NCI-H2227 (cell line): ENCODE results near the gene CCT5.
A peak's percentile ranks its signal among the peaks of the same experiment; 100 is the strongest.
"Not testable (repeated sequence)": the region's sequence is repeated elsewhere in the genome, so short reads cannot be mapped to it uniquely, and the experiment has no call there.

Experiments used
- DNase-seq: peaks from one replicate; lab custom pipeline; 2025; ENCODE audit not compliant: unreplicated experiment; lab: John Stamatoyannopoulos, UW

The CCT5 gene

DNA sequence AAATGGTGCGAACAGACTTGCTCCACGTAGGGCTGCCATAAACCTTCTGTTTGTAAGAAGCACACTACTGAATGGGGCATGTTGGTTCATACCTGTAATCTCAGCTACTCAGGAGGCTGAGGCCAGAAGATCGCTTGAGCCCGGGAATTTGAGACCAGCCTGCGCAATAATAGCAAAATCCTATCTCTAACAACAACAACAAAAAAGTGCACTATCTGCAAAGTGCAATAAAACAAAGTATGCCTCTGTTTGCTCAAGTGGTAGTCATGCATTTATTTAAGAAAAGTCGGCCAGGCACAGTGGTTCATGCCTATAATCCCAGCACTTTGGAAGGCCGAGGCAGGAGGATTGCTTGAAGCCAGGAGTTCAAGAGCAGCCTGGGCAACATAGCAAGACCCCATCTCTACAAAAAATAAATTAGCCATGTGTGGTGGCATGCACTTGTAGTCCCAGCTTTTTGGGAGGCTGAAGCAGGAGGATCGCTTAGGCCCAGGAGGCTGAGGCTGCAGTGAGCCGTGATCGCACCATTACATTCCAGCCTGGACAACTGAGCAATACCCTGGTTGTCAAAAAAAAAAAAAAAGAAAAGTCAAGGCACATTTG lies 5.6 kb upstream of the CCT5 start:
- no peak for DNase-seq

DNA sequence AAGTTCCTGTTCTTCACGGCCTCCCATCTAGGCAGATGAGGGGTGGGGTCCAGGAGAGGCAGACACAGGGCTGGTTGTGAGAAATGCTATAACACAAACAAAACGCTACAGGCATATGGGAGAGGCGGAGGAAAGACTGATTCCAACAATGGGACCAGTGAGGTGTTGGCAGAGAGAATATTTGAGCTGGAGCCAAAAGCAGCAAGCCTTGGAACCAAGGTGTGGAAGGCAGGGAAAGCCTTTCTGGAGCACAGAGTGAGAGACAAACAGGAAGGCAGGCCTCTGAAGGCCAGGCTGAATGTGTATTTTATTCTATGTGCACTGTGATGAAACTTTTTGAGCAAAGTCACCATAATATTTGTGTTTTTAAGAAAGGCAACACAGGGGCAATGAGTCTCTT lies 3.3 kb upstream of the CCT5 start:
- DNase-seq, result no peak

DNA sequence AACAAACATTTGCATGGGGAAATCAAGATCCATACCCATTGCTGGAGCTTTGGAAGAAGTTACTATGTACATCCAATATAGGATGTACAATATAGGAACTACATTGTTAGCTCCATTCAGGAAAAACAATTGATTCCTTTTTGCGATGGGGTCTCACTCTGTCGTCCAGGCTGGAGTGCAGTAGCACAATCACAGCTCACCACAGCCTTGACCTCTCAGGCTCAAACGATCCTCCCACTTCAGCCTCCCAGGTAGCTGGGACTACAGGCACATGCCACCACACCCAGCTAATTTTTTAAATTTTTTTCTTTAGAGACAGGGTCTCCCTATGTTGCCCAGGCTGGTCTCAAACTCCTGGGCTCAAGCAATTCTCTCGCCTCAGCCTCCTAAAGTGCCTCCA lies 2.9 kb upstream of the CCT5 start:
- not testable (repeated sequence) for DNase-seq

DNA sequence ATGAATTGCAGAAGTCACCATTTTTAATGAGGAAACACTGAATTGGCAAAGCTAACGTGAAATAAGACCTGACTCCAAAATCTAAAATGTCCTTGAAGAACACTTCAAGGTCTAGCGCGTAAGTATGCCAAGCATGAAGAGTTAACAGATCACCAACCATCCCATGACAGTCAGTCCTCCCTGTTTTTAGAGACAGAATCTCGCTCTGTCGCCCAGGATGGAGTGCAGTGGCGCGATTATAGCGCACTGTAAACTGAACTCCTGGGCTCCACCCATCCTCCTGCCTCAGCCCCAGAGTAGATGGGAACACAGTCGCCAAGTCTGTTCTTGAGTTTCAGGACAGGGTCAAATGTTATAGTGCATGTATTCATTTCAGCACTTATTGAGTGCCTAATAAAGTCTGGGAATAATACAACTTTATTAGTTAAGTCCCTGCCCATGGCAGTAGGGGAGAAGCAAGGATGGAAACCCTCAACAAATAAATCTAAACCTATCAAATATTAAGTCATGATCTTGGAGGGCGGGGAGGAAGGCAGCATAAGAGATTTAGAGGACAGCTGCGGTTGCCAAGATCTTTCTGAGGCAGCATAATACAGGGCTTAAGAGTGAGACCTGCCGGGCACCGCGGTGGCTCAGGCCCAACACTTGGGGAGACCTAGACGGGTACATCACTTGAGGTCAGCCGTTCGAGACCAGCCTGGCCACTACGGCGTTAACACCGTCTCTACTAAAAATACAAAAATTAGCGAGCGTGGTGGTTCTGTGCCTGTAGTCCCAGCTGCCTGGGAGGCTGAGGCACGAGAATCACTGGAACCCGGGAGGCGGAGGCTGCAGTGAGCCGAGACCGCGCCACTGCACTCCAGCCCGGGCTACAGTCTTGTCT lies 1.5 kb upstream of the CCT5 start:
- peak; percentile 38 for DNase-seq

DNA sequence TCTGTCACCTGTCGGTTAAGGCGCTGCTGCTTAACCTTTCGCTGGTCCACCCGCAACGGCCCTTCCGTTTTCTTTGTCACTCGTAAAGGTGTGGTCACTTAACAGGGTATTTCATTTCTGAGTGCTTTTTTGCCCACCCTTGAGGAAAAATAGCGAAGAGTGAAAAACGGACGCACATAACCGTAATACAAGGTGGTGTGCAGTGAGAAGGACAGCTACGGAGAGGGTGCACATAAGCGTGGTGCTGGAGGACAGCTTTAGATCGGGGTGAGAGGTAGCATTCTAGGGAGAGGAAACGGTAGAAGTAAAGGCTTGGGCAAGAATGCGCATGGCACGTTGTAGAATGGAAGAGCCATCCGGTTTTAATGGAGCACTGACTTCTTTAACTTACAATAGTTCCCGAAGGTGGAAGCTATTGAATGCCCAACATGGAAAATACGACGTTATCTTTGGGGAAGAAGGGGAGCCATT lies 761 bp downstream of the CCT5 start:
- DNase-seq, result no peak

DNA sequence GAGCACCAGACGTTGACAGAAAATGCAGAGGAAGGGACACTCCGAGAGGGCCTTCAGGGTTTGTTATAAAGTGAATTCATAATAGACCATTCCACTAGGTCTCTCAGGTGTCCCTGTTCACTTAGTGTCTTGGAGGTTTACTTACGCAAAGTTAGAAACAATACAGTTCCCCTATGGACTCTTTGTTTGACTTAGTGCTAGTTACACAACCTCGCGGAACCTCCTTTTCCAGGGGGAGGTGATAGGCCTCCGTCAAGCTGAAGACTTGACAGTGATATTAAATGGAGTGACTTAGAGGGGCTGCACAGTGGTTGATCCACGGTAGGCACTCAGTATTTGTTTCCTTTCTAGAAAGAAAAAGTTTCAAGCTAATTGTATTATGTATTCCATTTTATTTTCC lies 1.3 kb downstream of the CCT5 start:
- no peak for DNase-seq

DNA sequence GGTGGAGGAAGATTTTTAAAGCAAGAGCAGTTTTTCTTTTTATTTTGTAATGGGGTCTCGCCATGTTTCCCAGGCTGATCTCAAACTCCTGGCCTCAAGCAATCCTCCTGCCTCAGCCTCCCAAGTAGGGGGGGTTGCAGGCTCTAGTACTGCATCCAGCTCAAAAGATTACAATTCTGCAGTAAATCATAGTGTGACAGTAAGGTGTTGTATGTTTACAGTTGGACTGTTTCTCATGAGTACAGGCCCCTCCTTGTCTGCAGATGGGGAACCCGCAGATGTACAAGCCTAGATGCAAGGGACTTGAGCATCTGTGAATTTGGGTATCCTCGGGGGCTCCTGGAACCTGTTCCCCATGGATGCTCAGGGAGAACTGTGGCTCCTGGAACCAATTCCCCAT lies 3.3 kb downstream of the CCT5 start:
- no peak for DNase-seq

DNA sequence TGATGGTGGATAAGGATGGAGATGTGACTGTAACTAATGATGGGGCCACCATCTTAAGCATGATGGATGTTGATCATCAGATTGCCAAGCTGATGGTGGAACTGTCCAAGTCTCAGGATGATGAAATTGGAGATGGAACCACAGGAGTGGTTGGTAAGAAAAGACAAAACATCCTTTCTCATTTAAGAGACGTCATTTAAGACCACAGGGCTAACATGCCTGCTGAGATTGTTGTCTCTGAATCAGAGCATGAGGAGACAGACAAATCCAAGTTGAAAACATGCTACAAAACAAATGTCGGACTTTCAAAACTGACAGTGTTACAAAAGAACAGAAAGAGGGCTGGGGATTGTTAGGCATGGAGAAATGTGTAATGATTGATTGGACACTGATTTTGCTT lies 4.6 kb downstream of the CCT5 start:
- no peak for DNase-seq

DNA sequence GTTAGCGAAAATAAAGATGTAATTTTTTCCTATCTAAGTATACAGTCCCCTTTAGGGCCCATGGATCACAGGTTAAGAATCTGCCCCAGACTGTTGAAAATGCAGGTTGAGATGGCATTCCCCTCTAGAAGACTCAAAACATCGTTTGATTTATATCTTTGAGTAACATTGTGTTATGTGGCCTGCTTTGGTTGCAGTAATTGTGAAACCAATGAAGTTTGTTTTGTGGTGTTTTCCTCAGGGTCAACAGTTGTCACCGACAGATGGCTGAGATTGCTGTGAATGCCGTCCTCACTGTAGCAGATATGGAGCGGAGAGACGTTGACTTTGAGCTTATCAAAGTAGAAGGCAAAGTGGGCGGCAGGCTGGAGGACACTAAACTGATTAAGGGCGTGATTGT lies 7.8 kb downstream of the CCT5 start:
- no peak for DNase-seq

DNA sequence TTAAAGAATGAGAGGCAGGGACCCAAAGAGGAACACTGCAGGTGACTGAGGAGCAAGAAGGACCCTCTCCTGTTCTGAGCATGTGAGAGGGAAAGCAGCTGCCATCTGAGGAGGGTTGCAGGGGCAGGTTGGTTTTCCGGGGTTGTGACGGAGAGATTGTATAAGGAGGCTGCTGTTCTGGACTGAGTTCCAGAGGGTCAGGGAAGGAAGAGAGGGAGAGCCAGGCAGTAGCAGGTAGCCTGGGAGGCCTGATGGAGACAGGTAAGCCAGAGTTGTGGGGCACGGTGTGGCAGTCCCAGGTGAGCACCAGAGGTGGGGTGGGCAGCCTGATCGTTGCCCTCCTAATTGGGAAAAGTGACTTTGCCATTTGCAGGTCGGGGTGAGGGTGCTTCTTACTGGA lies 9.8 kb downstream of the CCT5 start:
- no peak for DNase-seq

DNA sequence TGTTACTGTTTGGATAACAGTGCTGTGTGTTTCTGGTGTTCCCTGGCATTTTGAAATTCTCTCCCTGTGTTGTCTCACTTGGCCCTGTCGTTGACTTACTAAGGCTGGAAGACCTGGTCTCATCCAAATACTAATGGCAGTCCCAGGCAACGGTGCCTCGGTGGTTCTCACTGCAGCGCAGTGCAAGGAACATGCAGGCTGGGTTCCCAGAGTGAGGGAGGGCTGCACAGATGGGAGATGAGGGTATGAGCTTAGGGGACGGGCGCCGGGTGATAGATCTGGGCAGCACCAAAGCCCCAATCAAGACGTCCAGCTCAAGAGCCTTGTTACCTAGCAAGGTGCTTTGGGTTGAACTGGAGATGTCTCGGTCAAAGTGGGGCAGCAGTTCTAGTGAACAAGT lies 11.0 kb downstream of the CCT5 start:
- DNase-seq, result no peak

DNA sequence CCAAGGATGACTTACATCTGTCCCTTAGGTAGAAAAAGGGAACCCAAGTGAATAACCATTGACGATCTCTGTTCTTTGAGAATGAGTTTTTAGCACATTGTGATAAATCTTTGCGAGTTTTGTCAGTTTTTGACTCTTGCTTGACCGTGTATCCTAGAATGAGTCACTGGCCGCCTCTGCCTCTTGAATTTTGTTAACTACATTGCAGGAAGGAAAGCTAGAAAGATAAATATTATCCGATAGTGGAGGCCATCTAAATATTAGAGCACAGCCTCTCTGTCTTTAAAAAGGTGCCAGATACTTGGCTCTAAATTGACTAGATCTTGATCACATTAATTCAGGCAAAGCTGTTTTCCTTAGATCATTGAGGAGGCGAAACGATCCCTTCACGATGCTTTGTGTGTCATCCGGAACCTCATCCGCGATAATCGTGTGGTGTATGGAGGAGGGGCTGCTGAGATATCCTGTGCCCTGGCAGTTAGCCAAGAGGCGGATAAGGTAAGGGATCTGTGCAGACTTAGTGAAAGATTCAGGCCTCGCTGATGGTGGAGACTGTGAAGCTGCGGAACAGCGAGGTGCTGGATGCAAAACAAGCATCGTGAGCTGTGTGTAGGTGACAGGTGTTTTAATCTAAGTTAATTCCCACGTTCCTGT lies 12.2 kb downstream of the CCT5 start:
- peak; percentile 13 for DNase-seq

DNA sequence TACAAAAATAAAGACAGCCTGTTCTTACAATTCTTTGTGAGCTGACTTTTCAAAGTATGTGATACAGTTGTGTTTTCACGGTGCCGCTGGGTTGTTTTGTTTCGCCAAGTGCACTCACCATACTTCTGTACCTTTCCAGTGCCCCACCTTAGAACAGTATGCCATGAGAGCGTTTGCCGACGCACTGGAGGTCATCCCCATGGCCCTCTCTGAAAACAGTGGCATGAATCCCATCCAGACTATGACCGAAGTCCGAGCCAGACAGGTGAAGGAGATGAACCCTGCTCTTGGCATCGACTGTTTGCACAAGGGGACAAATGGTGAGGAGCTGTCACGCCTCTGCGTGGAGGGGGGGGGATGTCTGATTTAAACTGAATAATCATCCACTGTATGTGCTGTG lies 12.9 kb downstream of the CCT5 start:
- no peak for DNase-seq

DNA sequence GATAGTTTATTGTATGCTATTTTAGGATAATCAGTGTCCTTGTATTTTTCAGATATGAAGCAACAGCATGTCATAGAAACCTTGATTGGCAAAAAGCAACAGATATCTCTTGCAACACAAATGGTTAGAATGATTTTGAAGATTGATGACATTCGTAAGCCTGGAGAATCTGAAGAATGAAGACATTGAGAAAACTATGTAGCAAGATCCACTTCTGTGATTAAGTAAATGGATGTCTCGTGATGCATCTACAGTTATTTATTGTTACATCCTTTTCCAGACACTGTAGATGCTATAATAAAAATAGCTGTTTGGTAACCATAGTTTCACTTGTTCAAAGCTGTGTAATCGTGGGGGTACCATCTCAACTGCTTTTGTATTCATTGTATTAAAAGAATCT lies 14.5 kb downstream of the CCT5 start:
- no peak for DNase-seq

DNA sequence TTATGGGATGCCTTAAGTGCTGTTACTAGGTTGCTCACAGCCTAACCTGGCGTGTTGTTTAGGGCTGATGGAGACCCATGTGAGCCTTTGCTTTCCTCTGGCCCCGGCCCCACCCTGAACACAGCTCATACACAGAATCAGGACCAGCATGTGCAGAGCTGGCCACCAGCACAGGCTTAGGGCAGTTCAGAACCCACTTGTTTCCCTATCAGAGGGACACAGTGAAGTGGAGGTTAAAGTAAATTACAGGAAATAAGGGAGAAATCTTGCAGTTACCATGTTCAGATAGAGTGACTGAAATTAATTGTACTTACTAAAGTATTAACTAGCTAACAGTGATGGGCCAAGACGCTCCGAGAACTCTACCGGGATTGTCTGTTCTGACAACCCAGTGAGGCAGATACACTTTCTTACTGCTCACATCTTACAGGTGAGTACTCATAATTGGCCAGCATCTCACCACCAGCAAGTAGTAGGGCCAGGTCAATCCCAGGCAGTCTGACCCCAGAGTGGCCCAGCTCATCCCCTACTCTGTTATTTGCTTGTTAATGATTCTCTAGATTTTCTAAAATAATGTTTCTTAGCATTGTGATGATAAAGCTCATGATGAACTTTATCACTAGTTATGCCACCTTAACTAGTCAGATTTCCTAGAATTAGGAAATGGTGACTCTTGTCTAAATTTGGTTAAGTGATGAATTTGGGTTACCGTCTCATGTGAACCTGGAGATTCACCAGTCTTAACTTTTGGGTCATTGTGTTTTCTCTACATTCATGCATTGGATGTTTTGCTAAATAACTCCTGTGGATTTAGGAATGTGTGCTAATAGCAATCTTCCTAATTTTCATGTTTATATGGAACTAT lies 15.4 kb downstream of the CCT5 start:
- DNase-seq, result no peak

DNA sequence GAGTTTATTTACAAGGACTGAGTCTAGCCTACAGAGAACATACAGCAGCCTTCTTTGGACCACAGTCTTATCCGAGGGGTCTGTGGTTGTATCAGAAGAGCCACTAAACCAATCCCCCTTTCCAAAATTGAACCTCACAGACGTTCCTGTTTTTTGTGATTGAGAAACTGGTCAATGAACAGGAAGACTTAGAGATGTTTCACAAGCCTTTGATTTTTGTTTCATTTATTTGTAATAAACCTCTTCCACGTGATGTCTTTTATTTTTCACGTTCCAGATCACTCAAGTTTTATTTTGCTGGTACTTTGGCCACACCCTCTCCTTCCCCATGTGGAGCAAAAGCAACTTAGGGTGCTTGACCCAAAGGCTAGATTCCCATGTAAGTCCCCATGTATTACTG lies 16.1 kb downstream of the CCT5 start:
- no peak for DNase-seq

DNA sequence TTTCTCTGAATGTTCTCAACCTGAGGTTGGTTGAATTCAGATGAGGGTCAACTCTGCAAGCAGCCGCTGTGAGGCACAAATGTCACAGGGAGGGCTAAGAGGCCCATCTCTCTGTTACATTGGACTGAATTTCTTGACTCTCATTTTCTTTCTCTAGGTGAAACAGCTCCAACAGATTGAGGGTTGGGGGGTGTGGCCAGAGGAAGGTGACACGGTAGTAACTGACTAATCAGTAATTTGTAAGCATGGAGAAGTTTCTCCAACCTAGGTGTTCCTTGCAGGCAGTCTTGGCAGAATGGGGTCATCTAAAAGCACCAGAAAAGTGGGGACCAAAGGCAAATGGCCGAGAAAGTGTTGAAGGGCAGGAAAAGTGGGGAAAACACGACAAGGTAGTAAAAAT lies 16.8 kb downstream of the CCT5 start:
- no peak for DNase-seq

DNA sequence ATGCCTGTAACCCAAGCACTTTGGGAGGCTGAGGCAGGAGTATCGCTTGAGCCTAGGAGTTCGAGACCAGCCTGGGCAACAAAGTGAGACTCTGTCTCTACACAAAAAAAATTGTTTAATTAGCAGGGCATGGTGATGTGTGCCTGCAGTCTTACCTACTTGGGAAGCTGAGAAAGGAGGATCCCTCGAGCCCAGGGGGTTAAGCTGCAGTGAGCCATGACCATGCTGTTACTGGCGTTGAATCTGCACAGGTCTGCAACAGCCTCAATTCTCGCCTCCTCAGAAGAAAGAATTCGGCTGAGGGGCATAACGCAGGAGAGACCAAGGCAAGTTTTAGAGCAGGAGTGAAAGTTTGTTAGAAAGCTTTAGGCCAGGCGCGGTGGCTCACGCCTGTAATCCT lies 18.0 kb downstream of the CCT5 start:
- no peak for DNase-seq

DNA sequence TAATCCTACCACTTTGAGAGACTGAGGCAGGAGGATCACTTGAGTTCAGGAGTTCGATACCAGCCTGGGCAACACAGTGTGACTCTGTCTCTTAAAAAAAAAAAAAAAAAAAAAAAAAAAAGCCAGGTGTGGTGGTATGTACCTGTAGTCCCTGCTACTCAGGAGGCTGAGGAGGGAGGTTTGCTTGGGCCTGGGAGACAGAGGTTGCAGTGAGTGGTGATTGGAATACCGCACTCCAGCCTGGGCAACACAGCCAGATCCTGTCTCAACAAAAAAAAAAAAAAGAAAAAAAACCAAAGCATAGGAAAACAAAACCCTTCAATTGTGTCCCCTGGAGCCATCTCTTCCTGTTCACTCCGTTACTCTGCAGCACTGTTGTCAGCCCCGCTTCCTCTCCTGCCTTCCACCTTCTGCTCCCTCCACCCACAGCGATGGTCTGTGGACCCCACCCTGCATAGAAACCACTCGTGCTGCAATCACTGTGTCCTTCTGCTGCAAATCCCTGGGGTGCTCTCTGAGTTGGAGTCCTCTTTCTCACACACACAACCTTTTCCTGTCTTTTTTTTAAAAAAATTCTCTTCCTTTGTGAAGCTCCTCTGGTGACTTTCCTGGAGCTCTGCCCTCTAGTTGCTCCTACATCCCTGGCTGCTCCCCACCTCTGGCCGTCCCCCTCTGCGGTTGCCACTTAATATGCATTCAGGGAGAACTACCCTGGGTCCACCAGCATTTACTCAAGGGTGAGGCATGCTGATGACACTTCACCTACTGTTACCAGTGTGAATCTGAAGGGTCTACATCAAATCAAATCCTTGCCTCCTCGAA lies 22.2 kb downstream of the CCT5 start:
- no peak for DNase-seq

DNA sequence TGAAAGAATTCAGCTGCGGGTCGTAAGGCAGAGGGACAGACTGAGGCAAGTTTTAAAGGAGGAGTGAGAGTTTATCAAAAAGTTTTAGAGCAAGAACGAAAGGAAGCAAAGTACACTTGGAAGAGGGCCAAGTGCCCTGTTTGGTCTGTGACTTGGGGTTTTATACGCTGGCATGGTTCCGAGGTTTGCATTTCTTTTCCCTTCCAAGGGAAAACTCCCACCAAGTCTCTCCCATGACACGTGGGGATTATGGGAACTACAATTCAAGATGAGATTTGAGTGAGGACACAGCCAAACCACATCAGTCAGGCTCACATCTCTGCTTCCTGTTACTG lies 22.8 kb downstream of the CCT5 start:
- DNase-seq, result not testable (repeated sequence)

DNA sequence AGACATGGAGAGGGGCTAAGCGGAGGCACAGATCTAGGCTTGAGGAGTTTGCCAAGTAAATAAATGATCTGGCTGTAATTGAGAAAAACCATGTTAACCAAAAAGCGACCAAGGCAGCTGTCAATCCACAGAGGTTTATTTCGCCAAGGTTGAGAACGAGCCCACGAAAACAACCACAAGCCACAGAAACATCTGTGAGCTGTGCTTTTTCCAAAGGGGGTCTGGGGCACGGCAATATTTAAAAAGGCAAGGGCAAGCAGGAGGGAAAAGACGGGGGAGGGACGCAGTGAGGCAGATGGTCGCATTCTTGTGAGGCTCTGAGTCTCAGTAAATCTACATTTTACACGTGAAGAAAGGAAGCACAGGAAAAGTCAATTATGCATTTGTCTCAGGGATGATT lies 25.4 kb downstream of the CCT5 start:
- DNase-seq, result no peak
